CD14-positive monocyte (primary cell): ENCODE data around the gene PRDM5. TPM values are rescaled to one million over a fixed set of nuclear protein-coding genes. Genes with fewer than 3 reads are reported as not detected.

Source experiments
- DNase-seq, 3 donors: peaks; one replicate each; pipeline ENCODE4 v3.0.0-alpha.2; 2011 to 2022
- H2AFZ ChIP-seq: 2 replicates; pipeline ENCODE4 v1.6.0; 2012; ENCODE audit warnings: mild to moderate bottlenecking, low read depth, low read length, inconsistent platforms; ENCODE audit not compliant: insufficient read depth, poor library complexity, severe bottlenecking
- H3K27ac ChIP-seq, 2 donors: 1 replicate in 1 of 2; 2 replicates in 1 of 2; pipeline ENCODE4 v1.5.1; 2012 to 2013; ENCODE audit warnings: low read length in 2 of 2, control low read depth in 1 of 2, inconsistent platforms in 1 of 2, low read depth in 1 of 2, mild to moderate bottlenecking in 1 of 2
- H3K27me3 ChIP-seq, 2 donors: one replicate each; pipeline versions ENCODE4 v1.6.0 to v1.6.1; 2011 to 2013; ENCODE audit warnings: low read length in 2 of 2; ENCODE audit not compliant: control insufficient read depth in 2 of 2, insufficient read depth in 2 of 2
- H3K36me3 ChIP-seq, 2 donors: replicated peaks in 1 of 2; 1 replicate in 1 of 2; 2 replicates in 1 of 2; pipeline versions ENCODE4 v1.5.1 to v1.6.1; 2012 to 2013; ENCODE audit warnings: low read length in 2 of 2, control low read depth in 1 of 2, inconsistent platforms in 1 of 2, mild to moderate bottlenecking in 1 of 2; ENCODE audit not compliant: insufficient read depth in 2 of 2, control insufficient read depth in 1 of 2
- H3K4me1 ChIP-seq, 2 donors: 1 replicate in 1 of 2; 2 replicates in 1 of 2; pipeline versions ENCODE4 v1.5.1 to v1.6.1; 2012 to 2013; ENCODE audit warnings: low read length in 2 of 2, control low read depth in 1 of 2, inconsistent platforms in 1 of 2, mild to moderate bottlenecking in 1 of 2, moderate library complexity in 1 of 2; ENCODE audit not compliant: insufficient read depth in 2 of 2, control insufficient read depth in 1 of 2
- H3K4me2 ChIP-seq: replicated peaks from 2 replicates; pipeline ENCODE3; 2012; ENCODE audit warnings: low read length, moderate library complexity, mild to moderate bottlenecking; ENCODE audit not compliant: poor library complexity, severe bottlenecking; ENCODE audit errors: extremely low read depth
- H3K4me3 ChIP-seq, 3 experiments: fragments of 200-600 bp in 1 of 3; sonication (generic) in 1 of 3; replicated peaks in 1 of 3; 1 replicate in 2 of 3; 2 replicates in 1 of 3; pipeline ENCODE4 v1.5.1; 2011 to 2013; ENCODE audit warnings: low read length in 3 of 3, mild to moderate bottlenecking in 3 of 3, control low read depth in 2 of 3, low read depth in 2 of 3, inconsistent platforms in 1 of 3, moderate library complexity in 1 of 3
- H3K79me2 ChIP-seq: 2 replicates; pipeline ENCODE4 v1.6.0; 2012; ENCODE audit warnings: mild to moderate bottlenecking, control low read depth, inconsistent platforms, low read length, moderate library complexity; ENCODE audit not compliant: insufficient read depth
- H3K9ac ChIP-seq: 2 replicates; pipeline ENCODE4 v1.6.0; 2017; ENCODE audit warnings: low read length, mild to moderate bottlenecking; ENCODE audit not compliant: insufficient read depth, poor library complexity, severe bottlenecking
- H3K9me3 ChIP-seq, 2 donors: replicated peaks in 1 of 2; 1 replicate in 1 of 2; 2 replicates in 1 of 2; pipeline versions ENCODE4 v1.5.1 to v1.6.1; 2012 to 2013; ENCODE audit warnings: low read length in 2 of 2, control low read depth in 1 of 2; ENCODE audit not compliant: control insufficient read depth in 1 of 2, insufficient read depth in 1 of 2
- H4K20me1 ChIP-seq: 2 replicates; pipeline ENCODE4 v1.6.0; 2012; ENCODE audit warnings: mild to moderate bottlenecking, low read length, control low read depth, moderate library complexity; ENCODE audit not compliant: insufficient read depth
- H3K27ac Mint-ChIP-seq, 7 donors: one replicate each; pipeline ENCODE4 v1.8.0; 2020; ENCODE audit warnings: mild to moderate bottlenecking in 7 of 7, mixed read lengths in 7 of 7, moderate library complexity in 6 of 7, inconsistent platforms in 2 of 7
- H3K27me3 Mint-ChIP-seq, 3 donors: one replicate each; pipeline ENCODE4 v1.8.0; 2021 to 2022; ENCODE audit warnings: low read depth in 3 of 3, mild to moderate bottlenecking in 3 of 3, mixed read lengths in 3 of 3, moderate library complexity in 3 of 3, inconsistent platforms in 1 of 3
- H3K36me3 Mint-ChIP-seq, 2 donors: one replicate each; pipeline ENCODE4 v1.8.0; 2020; ENCODE audit warnings: mixed read lengths in 2 of 2, inconsistent platforms in 1 of 2, mild to moderate bottlenecking in 1 of 2
- H3K4me1 Mint-ChIP-seq: one replicate; pipeline ENCODE4 v1.8.0; 2020; ENCODE audit warnings: mild to moderate bottlenecking, mixed read lengths
- H3K4me3 Mint-ChIP-seq, 2 donors: one replicate each; pipeline ENCODE4 v1.8.0; 2020; ENCODE audit warnings: mild to moderate bottlenecking in 2 of 2, mixed read lengths in 2 of 2, moderate library complexity in 1 of 2
- H3K9me3 Mint-ChIP-seq, 7 donors: one replicate each; pipeline ENCODE4 v1.8.0; 2020 to 2022; ENCODE audit warnings: mixed read lengths in 7 of 7, mild to moderate bottlenecking in 6 of 7, moderate library complexity in 6 of 7, inconsistent platforms in 2 of 7
- CTCF ChIP-seq: fragments of 200-600 bp; IDR thresholded peaks from one replicate; pipeline ENCODE4 v1.8.0; 2022; ENCODE audit warnings: antibody characterized with exemption, mild to moderate bottlenecking
- WGBS: methylation state at CpG from one replicate; pipeline ENCODE4 v1.1.5; 2013; ENCODE audit warnings: missing lambda C conversion rate; ENCODE audit not compliant: insufficient coverage; 5-methylcytosine and 5-hydroxymethylcytosine counted together
- intact Hi-C, 2 donors: fragments of 100-400 bp; cut with micrococcal nuclease; formaldehyde crosslinking; loops; one replicate each; pipeline versions ENCODE4 v1.15.0 to v1.15.1; 2023
- polyA plus RNA-seq, 3 donors: library from polyadenylated mRNA; depleted of rRNA in 1 of 3; unstranded in 2 of 3; stranded (reverse) in 1 of 3; fragments of 300-500 nt in 2 of 3; fragments of >200 nt in 1 of 3; fragmentation: Illumina TruSeq in 2 of 3; gene quantifications; 1 replicate in 2 of 3; 2 replicates in 1 of 3; pipeline ENCODE4 v1.2.3, GENCODE V29; 2012 to 2021

PRDM5 gene
- polyA plus RNA-seq, 3 donors: 0.12 to 0.25 (median 0.17) TPM

- no peaks in the 10 kb centered on the region for H4K20me1 ChIP-seq
- no peaks in the 10 kb centered on the region for H3K4me1 ChIP-seq
- peaks cover 7 to 15% of the 10 kb centered on the region in 2 donors for H3K9me3 ChIP-seq
- no peak overlapping the region for H3K9ac ChIP-seq
- H3K4me3 ChIP-seq: no peak overlapping the region
- Mint-ChIP-seq H3K4me1 (no peaks in the 10 kb centered on the region), H3K27me3 (peaks cover 0 to 2% (median 0%) of the 10 kb centered on the region in 3 donors), H3K36me3 (no peaks in the 10 kb centered on the region), H3K4me3 (no peak overlapping the region), H3K9me3 (peaks cover 2 to 20% (median 8%) of the 10 kb centered on the region in 7 donors), H3K27ac (no peak overlapping the region)
- no peak overlapping the region for H3K4me2 ChIP-seq
- intact Hi-C loops: no loop called here
- no peaks in the 10 kb centered on the region for H3K36me3 ChIP-seq
- no peak overlapping the region for H2AFZ ChIP-seq
- no peak overlapping the region for H3K27ac ChIP-seq
- no peak for DNase-seq
- no peaks in the 10 kb centered on the region for H3K27me3 ChIP-seq
- H3K79me2 ChIP-seq: no peaks in the 10 kb centered on the region
- TF ChIP-seq CTCF: no peak
- WGBS: no CpG with 5 or more reads among the region's 2 CpGs
Observed at GRCh38 chr4:120895554-120895953, 27.0 kb downstream of the PRDM5 start.

GRCh38 chr4:120893314-120893713 is 29.2 kb downstream of the PRDM5 start:
- intact Hi-C loops: no loop called here
- H3K9ac ChIP-seq: no peak overlapping the region
- Mint-ChIP-seq H3K36me3 (no peaks in the 10 kb centered on the region), H3K27ac (no peak overlapping the region), H3K27me3 (peaks cover 0 to 2% (median 0%) of the 10 kb centered on the region in 3 donors), H3K4me1 (no peaks in the 10 kb centered on the region), H3K9me3 (peaks cover 2 to 20% (median 8%) of the 10 kb centered on the region in 7 donors), H3K4me3 (no peak overlapping the region)
- H3K4me2 ChIP-seq: no peak overlapping the region
- H4K20me1 ChIP-seq: no peaks in the 10 kb centered on the region
- no peak overlapping the region for H2AFZ ChIP-seq
- no CpG with 5 or more reads among the region's 2 CpGs for WGBS
- no peak overlapping the region for H3K27ac ChIP-seq
- no peaks in the 10 kb centered on the region for H3K27me3 ChIP-seq
- no peak overlapping the region for H3K4me3 ChIP-seq
- TF ChIP-seq CTCF: no peak
- no peaks in the 10 kb centered on the region for H3K36me3 ChIP-seq
- no peaks in the 10 kb centered on the region for H3K79me2 ChIP-seq
- H3K4me1 ChIP-seq: no peaks in the 10 kb centered on the region
- H3K9me3 ChIP-seq: peaks cover 7 to 15% of the 10 kb centered on the region in 2 donors
- no peak for DNase-seq
